Measurements from ENCODE around the gene EIF4G3.
"Not testable (repeated sequence)": the region's sequence is repeated elsewhere in the genome, so short reads cannot be mapped to it uniquely, and the experiment has no call there.

The EIF4G3 gene

DNA sequence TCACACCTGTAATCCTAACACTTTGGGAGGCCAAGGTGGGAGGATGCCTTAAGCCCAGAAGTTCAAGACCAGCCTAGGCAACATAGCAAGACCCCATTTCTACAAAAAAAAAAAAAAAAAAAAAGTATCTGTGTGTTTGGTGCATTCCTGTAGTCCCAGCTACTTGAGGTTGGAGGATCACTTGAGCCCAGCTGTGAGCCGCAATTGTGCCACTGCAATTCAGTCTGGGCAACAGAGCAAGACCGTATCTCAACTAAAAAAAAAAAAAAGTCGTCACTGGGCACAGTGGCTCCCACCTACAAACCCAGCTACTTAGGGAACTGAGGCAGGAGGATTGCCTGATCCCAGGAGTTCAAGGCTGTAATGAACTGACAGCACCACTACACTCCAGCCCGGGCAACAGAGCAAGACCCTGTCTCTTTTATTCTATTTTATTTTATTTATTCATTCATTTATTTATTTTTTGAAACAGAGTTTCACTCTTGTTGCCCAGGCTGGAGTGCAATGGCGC is 8.6 kb upstream of the EIF4G3 start:
- DNase-seq (ENCODE audit: low spot score), result no peak

DNA sequence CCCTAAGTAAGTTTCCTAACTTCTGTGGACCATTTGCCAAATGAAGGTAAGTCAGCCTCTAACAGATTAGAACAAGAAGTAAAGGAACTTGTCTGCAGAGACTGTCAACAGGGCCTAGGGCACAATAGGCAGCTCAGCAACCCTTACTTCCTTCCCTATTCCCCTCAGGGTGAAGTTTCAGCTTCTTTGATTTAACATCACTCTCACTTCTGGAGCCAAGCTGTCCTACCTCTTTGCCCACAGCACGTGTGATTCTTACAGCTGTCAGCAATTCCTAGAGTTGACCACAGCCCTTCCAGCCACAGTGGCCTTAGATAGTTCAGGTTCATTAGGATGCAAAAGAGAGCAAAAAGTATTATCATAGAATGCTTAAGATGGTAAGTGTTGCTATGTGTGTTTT is 7.6 kb upstream of the EIF4G3 start:
- DNase-seq (ENCODE audit: low spot score), result no peak

DNA sequence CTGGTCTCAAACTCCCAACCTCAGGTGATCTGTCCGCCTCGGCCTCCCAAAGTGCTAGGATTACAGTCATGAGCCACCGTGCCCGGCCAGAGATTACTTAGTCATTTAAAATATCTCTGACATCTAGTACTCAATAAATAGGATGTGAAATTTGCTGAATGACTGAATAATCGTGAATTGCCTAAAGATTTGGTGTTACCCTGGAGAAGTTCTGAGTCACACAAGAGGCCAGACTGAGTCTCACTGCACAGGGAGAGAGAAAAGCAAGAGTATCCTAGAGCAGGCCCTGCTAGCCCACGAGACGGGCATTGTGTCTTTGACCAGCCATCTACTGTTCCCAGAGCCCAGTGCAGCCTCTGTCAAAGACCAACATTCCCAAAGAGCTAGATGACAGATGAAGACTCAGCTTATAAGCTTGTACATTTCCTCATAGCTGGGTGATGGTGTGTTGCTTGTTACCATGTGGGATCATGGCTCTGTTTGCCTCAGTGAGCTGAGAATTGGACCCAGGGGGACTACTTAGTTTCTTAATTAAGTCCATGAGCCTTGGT is 5.6 kb upstream of the EIF4G3 start:
- DNase-seq (ENCODE audit: low spot score), result no peak

DNA sequence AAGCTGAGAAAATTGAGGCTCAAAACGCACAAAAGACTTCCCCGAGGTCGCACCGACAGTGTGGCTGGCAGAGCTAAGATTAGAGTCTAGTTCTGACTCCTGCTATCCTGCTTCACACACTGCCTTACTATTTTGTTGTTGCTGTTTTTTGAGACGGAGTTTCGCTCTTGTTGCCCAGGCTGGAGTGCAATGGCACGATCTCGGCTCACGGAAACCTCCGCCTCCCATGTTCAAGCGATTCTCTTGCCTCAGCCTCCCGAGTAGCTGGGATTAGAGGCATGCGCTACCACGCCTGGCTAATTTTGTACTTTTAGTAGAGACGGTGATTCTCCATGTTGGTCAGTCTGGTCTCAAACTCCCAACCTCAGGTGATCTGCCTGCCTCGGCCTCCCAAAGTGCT is 1.6 kb upstream of the EIF4G3 start:
- DNase-seq (ENCODE audit: low spot score), result not testable (repeated sequence)

DNA sequence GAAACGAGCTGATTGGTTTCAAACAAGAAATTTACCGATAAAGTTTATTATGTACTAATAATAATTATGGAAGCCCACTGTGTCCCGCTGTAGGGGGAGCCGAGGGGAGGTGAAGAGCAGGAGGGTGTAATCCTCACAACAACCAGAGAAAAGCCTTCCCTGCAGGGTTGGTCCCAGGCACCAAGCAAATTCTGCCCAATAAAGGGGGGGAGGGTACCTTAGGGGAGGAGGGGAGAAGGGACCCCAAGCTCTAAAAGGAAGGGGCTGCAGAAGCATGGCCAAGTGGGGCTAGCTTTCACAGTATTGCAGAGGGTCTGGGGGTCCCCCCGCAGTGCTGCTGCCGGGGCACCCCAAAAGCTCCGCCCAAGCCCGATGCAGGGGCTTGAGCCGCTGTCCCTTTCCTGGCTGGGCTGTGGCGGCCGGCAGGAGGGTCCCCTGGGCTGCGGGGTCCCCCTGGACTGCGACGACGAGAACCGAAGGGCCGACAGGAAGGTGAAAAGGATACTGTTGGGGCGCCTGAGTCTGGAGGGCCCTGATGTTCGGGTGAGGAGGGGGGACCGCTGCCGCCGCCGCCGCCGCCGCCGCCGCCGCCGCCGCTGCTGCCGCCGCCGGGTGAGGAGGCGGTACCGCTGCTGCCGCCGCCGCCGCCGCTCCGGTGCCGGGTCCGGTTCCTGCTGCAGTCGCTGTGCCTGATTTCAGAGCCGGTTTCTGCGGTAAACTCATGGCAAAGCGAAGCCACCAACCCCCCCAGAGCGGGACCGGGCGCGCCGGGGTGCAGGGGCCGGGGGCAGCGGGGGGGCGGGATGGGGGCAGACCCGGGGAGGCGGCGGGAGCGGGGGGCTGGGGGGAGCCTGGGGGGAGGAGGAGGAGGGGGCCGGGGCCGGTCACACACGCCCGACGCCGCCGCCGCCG is 771 bp downstream of the EIF4G3 start:
- DNase-seq (ENCODE audit: low spot score), result peak; percentile 27

DNA sequence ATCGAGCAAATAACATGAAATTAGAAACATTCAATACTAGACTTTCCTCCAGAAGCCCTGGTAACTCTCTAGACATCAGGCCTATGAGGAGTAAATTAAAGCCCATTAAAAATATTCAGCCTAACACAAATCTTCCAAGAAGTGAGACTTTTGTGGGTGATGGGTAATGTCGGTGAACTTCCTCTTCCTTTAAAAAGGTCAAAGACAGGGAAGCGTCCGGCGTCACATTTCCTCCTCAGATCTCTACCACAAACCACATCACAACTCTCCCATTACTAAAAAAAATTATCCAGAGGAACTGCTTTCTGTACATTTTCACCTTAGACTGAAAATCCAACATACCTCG is 1.4 kb downstream of the EIF4G3 start:
- DNase-seq (ENCODE audit: low spot score), result no peak

DNA sequence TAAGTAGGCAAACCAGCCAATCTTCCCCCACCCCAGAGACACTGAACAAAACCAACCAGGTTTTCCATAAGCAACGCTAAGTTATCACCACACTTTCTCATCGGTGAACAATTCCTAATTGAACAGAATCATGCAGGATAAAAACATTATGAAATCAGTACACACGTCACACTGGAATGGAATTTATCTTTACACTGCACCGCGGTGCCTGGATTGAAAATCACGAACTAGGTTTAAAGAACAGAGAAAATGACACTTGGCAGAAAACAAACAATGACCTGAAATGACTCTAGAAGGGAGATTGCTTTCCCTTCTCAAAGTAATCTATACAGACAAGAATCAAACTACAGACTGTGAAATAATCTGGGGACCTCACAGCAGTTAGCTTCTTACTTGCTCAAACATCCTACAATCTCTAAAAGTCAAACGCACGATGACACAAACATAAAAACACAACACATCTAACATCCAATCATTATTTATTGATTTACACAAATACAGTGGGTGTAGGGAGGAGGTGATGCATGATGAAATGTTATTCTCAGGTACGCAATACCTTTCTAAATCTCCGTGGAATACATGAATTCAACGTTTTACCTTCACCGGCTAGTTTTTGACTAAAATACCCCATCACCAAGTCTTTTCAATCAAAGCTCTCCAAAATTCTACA is 1.9 kb downstream of the EIF4G3 start:
- DNase-seq (ENCODE audit: low spot score), result no peak

DNA sequence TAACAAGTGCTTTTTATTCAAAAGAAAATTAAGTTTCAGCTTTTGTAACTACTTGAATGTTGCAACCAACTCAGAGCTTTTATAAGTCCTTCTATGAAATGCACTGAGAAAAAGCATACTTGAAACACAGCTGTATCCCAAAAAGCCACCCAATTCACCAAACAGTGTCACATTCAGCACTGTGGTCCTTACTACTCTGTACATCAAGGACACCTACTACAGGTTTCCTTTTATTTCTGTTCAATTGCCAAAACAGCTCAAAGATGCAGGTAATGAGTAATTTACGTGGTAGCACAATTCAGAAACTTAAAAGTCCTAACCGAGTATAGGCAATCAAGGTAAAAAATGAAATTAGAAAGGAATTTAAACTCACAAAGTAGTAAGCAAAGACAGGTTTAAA is 2.5 kb downstream of the EIF4G3 start:
- no peak for DNase-seq (ENCODE audit: low spot score)

DNA sequence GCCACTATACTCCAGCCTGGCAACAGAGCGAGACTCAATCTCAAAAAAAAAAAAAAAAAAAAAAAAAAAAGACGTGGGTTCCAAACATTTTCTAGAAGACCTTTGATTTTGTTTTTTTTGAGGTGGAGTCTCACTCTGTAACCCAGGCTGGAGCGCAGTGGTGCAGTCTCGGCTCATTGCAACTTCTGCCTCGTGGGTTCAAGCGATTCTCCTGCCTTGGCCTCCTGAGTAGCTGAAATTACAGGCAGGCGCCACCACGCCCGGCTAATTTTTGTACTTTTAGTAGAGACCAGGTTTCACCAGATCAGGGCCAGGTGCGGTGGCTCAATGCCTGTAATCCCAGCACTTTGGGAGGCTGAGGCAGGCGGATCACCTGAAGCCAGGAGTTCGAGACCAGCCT is 3.6 kb downstream of the EIF4G3 start:
- DNase-seq (ENCODE audit: low spot score), result not testable (repeated sequence)

DNA sequence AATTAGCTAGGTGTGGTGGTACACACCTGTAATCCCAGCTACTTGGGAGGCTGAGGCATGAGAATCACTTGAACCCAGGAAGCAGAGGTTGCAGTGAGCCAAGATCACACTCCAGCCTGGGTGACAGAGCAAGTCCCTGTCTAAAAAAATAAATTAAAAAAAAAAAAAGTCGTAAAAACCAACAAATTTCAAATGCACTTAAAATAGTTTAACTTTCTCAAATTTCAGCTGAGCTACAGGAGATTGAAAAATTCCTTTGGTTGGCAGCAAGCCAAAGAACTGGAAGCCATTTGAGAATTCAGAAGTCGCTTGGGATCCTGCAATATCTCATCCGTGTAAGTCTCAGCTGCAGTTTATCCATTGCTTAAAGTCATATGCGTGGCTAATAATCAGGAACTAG is 5.9 kb downstream of the EIF4G3 start:
- not testable (repeated sequence) for DNase-seq (ENCODE audit: low spot score)

DNA sequence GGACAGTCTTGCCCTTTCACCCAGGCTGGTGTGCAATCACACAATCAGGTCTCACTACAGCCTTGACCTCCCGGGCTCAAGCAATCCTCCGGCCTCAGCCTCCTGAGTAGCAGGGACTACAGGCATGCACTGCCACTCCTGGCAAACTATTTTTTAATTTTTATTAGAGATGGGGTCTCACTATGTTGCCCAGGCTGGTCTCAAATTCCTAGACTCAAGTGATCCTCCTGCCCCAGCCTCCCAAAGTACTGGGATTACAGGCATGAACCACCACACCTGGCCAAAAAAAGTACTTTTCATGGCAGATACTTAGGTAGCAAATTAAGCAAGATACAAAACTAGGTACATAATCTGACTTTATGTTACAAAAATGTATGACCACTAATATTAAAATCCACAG is 8.3 kb downstream of the EIF4G3 start:
- no peak for DNase-seq (ENCODE audit: low spot score)

DNA sequence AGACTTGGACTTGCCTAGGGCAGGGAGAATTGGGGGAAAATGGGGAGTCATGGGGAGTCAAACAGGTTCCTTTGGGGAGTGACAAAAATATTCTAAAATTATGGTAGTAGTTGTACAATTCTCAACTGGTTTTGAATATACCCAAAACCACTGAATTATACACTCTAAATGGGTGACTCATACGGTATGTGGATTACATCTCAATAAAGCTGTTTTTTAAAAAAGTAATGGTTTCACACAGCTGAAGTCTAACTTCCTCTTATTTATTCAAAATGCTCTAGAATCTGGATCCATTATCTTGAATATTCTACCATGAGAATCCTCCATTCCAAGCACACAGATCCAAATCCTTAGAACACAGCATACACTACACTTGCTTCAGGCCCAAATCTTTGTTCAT is 11.1 kb downstream of the EIF4G3 start:
- DNase-seq (ENCODE audit: low spot score), result no peak

DNA sequence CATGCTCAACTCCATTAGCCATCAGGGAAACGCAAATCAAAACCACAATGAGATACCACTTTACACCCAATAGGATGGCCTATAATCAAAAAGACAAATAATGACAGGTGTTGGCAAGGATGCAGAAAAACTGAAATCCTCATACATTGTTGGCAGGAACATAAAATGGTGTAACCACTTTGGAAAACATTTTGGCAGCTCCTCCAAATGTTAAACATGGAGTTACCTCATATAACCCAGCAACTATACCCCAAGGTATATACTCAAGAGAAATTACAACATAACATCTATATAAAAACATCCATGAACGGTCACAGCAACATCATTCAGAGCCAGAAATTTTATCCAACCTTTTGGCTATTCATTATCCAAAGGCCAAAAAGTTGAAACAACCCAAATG is 11.6 kb downstream of the EIF4G3 start:
- DNase-seq (ENCODE audit: low spot score), result no peak

DNA sequence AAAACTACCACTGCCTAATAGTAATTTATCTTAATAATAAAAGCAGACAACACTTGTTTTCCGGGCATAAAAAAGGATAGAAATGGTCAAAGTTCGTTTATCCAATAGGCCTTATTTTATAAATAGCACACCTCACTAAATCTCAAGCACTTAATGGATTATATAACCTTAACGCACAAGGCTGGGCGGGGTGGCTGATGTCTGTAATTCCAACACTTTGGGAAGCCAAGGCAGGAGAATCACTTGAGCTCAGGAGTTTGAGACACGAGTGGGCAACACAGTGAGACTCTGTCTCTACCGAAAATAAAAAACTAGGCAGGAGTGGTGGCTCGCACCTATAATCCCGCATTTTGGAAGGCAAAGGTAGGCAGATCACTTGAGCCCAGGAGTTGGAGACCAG is 12.4 kb downstream of the EIF4G3 start:
- no peak for DNase-seq (ENCODE audit: low spot score)

DNA sequence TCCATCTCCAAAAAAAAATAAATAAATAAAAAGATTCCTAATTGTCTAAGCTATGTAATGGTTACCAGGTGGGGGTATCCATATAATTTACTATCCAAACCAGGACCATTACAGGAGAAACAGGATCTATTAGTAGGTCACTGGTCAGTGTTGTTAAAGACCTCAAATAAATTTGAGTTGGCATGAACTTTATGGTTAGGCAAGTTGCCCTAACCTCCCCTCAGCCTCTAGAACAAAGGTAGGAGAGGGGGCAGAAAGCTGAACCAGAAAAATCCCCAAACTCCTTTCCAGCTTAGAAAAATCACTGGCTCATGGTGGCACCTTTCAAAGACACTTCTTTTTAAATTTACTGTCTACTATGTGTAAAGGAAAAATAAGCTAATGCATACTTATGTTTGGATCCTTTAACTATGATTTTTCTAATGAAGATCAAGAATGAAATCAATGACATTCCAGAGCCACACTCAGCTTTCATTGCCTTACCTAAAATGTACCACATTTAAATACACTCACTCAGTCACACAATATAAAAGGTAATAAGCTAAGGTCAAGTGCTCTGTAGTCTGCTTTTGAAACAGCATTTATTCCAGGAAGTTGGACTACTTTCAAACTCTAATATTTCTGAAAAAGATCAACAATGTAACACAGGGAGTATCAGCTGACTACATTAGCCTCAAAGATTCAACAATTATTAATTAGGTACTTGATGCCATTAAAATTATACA is 13.8 kb downstream of the EIF4G3 start:
- no peak for DNase-seq (ENCODE audit: low spot score)

DNA sequence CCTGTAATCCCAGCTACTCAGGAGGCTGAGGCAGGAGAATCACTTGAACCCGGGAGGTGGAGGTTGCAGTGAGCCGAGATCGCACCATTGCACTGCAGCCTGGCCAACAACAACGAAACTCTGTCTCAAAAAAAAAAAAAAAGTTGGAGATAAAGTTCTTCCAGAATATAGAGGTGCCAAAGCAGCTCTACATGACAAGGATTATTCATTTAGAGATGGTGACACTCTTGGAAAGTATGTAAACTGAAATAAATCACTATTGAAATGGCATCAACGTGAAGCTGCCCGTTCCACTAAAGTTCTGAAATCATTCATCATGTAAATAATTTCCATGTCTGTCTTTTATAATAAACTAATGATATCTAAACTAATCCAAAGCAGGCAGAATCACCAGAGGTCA is 14.9 kb downstream of the EIF4G3 start:
- DNase-seq (ENCODE audit: low spot score), result no peak

DNA sequence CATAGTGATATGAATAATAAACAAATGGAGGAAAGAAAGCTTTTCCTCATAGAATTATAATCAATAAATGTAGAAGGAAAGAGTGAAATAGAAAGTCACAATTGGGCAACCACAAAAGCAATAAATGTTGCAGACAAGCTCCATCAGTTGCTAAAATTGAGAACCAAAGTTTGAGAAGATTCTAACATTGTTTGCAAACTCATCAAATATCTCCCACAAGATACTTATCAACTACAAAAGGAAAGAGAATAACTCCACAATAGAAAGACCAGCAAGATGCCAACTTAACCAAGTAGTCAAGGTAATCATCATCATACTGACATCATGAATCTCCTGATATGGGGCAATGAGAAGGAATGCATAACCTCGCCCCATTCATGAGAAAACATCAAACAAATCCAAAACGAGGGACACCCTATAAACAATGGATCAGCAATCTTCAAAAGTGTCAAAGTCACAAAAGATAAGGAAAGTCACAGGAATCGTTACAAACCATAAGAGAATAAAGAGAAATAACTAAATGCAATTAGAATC is 16.4 kb downstream of the EIF4G3 start:
- DNase-seq (ENCODE audit: low spot score), result no peak

DNA sequence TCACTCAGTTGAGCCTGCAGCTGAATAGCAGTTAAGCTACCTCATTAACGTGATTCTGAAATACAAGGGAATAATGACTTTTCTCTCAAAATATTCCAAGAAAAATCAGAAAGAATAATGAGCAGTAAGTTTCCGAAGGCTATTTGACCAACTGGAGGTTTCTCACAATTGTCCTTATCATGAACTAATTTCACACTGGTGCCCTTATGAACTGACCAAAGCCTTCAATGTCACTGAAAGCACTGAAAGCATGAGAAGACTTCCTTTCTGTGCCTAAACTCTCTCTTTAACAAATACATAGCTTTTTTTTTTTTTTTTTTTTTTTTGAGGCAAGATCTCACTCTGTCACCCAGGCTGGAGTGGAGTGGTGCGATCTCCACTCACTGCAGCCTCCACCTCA is 18.8 kb downstream of the EIF4G3 start:
- DNase-seq (ENCODE audit: low spot score), result no peak

DNA sequence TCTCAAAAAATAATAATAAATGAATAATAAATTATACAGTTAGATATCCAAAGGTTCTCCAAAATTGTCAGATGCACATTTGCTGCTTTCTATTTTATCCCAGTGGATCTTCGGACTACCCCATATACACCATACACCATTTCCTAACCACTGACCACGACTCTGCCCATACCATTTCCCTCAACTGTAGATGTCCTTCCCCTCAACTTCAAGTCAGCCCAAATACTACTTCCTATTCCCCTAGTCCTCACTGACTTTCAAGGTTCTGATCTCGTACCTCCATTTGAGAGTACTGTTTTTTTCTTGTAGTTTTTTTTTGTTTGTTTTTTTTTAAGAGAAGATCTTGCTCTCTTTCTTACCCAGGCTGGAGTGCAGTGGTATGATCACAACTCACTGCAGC is 19.6 kb downstream of the EIF4G3 start:
- no peak for DNase-seq (ENCODE audit: low spot score)

DNA sequence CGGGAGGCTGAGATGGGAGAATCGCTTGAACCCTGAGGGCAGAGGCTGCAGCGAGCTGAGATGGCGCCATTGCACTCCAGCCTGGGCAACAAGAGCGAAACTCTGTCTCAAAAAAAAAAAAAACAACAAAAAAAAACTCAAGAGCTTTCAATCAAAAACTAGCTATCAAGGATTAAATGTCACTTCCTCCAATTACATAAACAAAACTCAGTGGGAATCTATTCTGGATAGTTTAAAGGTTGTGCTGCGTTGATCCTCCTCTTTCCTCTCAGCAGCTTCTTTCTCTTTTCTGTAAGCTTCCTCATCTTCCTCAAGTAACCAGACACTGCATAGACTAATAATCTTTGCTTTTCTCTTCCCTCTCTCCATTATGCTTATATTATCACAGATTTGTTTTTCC is 20.7 kb downstream of the EIF4G3 start:
- no peak for DNase-seq (ENCODE audit: low spot score)

DNA sequence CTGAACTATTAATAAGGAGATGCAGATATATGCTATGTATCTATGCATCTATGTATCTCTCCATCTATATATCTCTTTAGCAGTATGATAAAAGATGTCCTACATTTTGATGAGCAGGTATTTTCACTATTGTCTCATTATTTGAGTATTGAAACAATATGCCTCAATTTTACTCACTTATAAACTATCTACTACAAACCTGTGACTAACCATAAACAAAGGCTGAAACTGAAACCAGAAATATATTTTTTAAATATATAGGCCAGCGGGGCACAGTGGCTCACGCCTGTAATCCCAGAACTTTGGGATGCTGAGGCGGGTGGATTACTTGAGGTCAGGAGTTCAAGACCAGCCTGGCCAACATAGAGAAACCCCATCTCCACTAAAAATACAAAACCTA is 22.0 kb downstream of the EIF4G3 start:
- no peak for DNase-seq (ENCODE audit: low spot score)

DNA sequence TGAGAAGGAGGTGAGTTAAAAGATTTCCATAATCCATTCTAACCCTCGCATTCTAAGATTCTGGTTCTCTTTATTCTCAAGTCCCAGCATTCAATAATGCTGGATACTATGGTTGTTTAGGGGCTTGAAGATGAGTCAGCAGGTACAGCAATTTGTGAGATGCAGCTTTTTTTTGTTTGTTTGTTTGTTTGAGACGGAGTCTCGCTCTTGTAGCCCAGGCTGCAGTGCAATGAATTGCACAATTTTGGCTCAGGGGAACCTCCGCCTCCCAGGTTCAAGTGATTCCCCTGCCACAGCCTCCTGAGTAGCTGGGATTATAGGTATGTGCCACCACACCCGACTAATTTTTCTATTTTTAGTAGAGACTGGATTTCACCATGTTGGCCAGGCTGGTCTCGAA is 23.3 kb downstream of the EIF4G3 start:
- DNase-seq (ENCODE audit: low spot score), result no peak
